T-helper 2 cell treated with Interferon-gamma antibody and Interleukin-4, amounts not matched to agents 5 μg/mL and 100 μg/mL, for 36 hours (primary cell): ENCODE data around the gene FCAMR.
"Not testable (repeated sequence)": the region's sequence is repeated elsewhere in the genome, so short reads cannot be mapped to it uniquely, and the experiment has no call there.

Source experiments
- DNase-seq: peaks from one replicate; pipeline ENCODE4 v3.0.0; 2021; ENCODE audit warnings: low spot score
- H3K27ac Mint-ChIP-seq: one replicate; pipeline ENCODE4 v1.8.0; 2021; ENCODE audit warnings: mild to moderate bottlenecking, mixed read lengths
- H3K27me3 Mint-ChIP-seq: one replicate; pipeline ENCODE4 v1.8.0; 2021; ENCODE audit warnings: low read depth, mixed read lengths
- H3K36me3 Mint-ChIP-seq: one replicate; pipeline ENCODE4 v1.8.0; 2021; ENCODE audit warnings: low read depth, mixed read lengths
- H3K4me1 Mint-ChIP-seq: one replicate; pipeline ENCODE4 v1.8.0; 2021; ENCODE audit warnings: low read depth, mixed read lengths
- H3K4me3 Mint-ChIP-seq: one replicate; pipeline ENCODE4 v1.8.0; 2022; ENCODE audit warnings: mild to moderate bottlenecking, moderate library complexity, mixed read lengths
- H3K9me3 Mint-ChIP-seq: one replicate; pipeline ENCODE4 v1.8.0; 2021; ENCODE audit warnings: mixed read lengths

The FCAMR gene

GRCh38 chr1:206925106-206925736, 45.0 kb downstream of the FCAMR start:
- Mint-ChIP-seq H3K27ac (no peak overlapping the region), H3K27me3 (no peaks in the 10 kb centered on the region), H3K4me1 (peaks cover 22% of the 10 kb centered on the region), H3K36me3 (peaks cover 8% of the 10 kb centered on the region), H3K4me3 (no peak overlapping the region), H3K9me3 (no peaks in the 10 kb centered on the region)
- DNase-seq, result peak; percentile 42

GRCh38 chr1:206924592-206925105, 45.6 kb downstream of the FCAMR start:
- H3K36me3 Mint-ChIP-seq, result peaks cover 11% of the 10 kb centered on the region
- no peak overlapping the region for H3K4me3 Mint-ChIP-seq
- DNase-seq, result no peak
- H3K4me1 Mint-ChIP-seq, result peaks cover 25% of the 10 kb centered on the region
- no peaks in the 10 kb centered on the region for H3K9me3 Mint-ChIP-seq
- H3K27ac Mint-ChIP-seq, result no peak overlapping the region
- no peaks in the 10 kb centered on the region for H3K27me3 Mint-ChIP-seq

- DNase-seq, H3K27ac Mint-ChIP-seq, H3K27me3 Mint-ChIP-seq, H3K4me3 Mint-ChIP-seq, H3K9me3 Mint-ChIP-seq: not testable (repeated sequence)
- Mint-ChIP-seq H3K4me1 (peaks cover 23% of the 10 kb centered on the region), H3K36me3 (peaks cover 12% of the 10 kb centered on the region)
Observed at GRCh38 chr1:206923961-206924557, 46.2 kb downstream of the FCAMR start.

- Mint-ChIP-seq H3K27me3 (no peaks in the 10 kb centered on the region), H3K27ac (no peak overlapping the region), H3K36me3 (peaks cover 14% of the 10 kb centered on the region), H3K4me1 (peaks cover 28% of the 10 kb centered on the region), H3K9me3 (no peaks in the 10 kb centered on the region), H3K4me3 (no peak overlapping the region)
- peak; percentile 64 for DNase-seq
Observed at GRCh38 chr1:206923009-206923960, 47.0 kb downstream of the FCAMR start.

GRCh38 chr1:206922524-206922923, 47.7 kb downstream of the FCAMR start:
- Mint-ChIP-seq H3K4me1 (peaks cover 34% of the 10 kb centered on the region), H3K4me3 (no peak overlapping the region)

GRCh38 chr1:206921772-206922265, 48.4 kb downstream of the FCAMR start, which contains the start of gene FCMR:
Gene FCMR, minus strand, starts transcription at chr1:206921941. Its CDS starts 87 bp downstream, at chr1:206921854.
- Mint-ChIP-seq H3K4me3 (no peak within 1 kb of the TSS), H3K27ac (no peak within 1 kb of the TSS), H3K4me1 (peaks cover 40% of the 10 kb centered on the region), H3K27me3 (no peaks in the 10 kb centered on the region), H3K36me3 (peaks cover 26% of the 10 kb centered on the region), H3K9me3 (no peaks in the 10 kb centered on the region)
- peak; percentile 37 for DNase-seq

More at GRCh38 chr1:206922524-206922923, 47.7 kb downstream of the FCAMR start:
- Mint-ChIP-seq H3K27ac (no peak overlapping the region), H3K36me3 (peaks cover 20% of the 10 kb centered on the region), H3K27me3 (no peaks in the 10 kb centered on the region), H3K9me3 (no peaks in the 10 kb centered on the region)
- no peak for DNase-seq

GRCh38 chr1:206918076-206918475, 52.2 kb downstream of the FCAMR start:
- H3K9me3 Mint-ChIP-seq, result no peaks in the 10 kb centered on the region
- H3K27ac Mint-ChIP-seq, result peak overlapping the region; percentile 12
- H3K36me3 Mint-ChIP-seq, result peaks cover 50% of the 10 kb centered on the region
- peak overlapping the region; percentile 59 for H3K4me3 Mint-ChIP-seq
- H3K27me3 Mint-ChIP-seq, result no peaks in the 10 kb centered on the region
- no peak for DNase-seq
- H3K4me1 Mint-ChIP-seq, result peaks cover 61% of the 10 kb centered on the region

GRCh38 chr1:206916000-206916709, 54.1 kb downstream of the FCAMR start:
- Mint-ChIP-seq H3K27ac (no peak overlapping the region), H3K9me3 (no peaks in the 10 kb centered on the region), H3K4me3 (peak overlapping the region; percentile 3), H3K36me3 (peaks cover 68% of the 10 kb centered on the region), H3K27me3 (no peaks in the 10 kb centered on the region), H3K4me1 (peaks cover 59% of the 10 kb centered on the region)
- DNase-seq, result no peak

- peaks cover 55% of the 10 kb centered on the region for H3K4me1 Mint-ChIP-seq
- DNase-seq, result no peak
- no peaks in the 10 kb centered on the region for H3K9me3 Mint-ChIP-seq
- no peak overlapping the region for H3K4me3 Mint-ChIP-seq
- peaks cover 5% of the 10 kb centered on the region for H3K27me3 Mint-ChIP-seq
- H3K27ac Mint-ChIP-seq, result no peak overlapping the region
- peaks cover 65% of the 10 kb centered on the region for H3K36me3 Mint-ChIP-seq
Observed at GRCh38 chr1:206915030-206915735, 55.1 kb downstream of the FCAMR start.

GRCh38 chr1:206913766-206914537, 56.3 kb downstream of the FCAMR start:
- H3K9me3 Mint-ChIP-seq, result no peaks in the 10 kb centered on the region
- H3K27ac Mint-ChIP-seq, result no peak overlapping the region
- peaks cover 65% of the 10 kb centered on the region for H3K36me3 Mint-ChIP-seq
- no peak for DNase-seq
- peaks cover 52% of the 10 kb centered on the region for H3K4me1 Mint-ChIP-seq
- peaks cover 6% of the 10 kb centered on the region for H3K27me3 Mint-ChIP-seq
- no peak overlapping the region for H3K4me3 Mint-ChIP-seq

- no peaks in the 10 kb centered on the region for H3K9me3 Mint-ChIP-seq
- H3K27me3 Mint-ChIP-seq, result peaks cover 16% of the 10 kb centered on the region
- H3K4me1 Mint-ChIP-seq, result peaks cover 50% of the 10 kb centered on the region
- H3K4me3 Mint-ChIP-seq, result no peak overlapping the region
- H3K27ac Mint-ChIP-seq, result no peak overlapping the region
- peaks cover 68% of the 10 kb centered on the region for H3K36me3 Mint-ChIP-seq
- DNase-seq, result peak; percentile 49
Observed at GRCh38 chr1:206912445-206913095, 57.7 kb downstream of the FCAMR start.
